Gastrocnemius medialis (tissue), 4 donors: Measurements from ENCODE around the gene GCC1. TPM values are rescaled to one million over a fixed set of nuclear protein-coding genes. Genes with fewer than 3 reads are reported as not detected.

Source experiments
- ATAC-seq, 2 donors: fragments of 150-250 bp; one replicate each; pipeline ENCODE4 v1.9.1; 2016
- DNase-seq, 2 donors: peaks; one replicate each; pipeline ENCODE4 v3.0.0-alpha.2; 2019
- H3K27ac ChIP-seq, 4 donors: fragments of 200-600 bp; sonication (generic); 1 replicate in 1 of 4; 2 replicates in 3 of 4; pipeline ENCODE4 v1.5.1; 2016 to 2018; ENCODE audit warnings: mild to moderate bottlenecking in 2 of 4, moderate library complexity in 1 of 4
- H3K27me3 ChIP-seq, 3 donors: fragments of 200-600 bp; sonication (generic) in 2 of 3; 1 replicate in 1 of 3; 2 replicates in 2 of 3; pipeline versions ENCODE4 v1.5.1 to v1.6.0; 2016 to 2019; ENCODE audit warnings: mild to moderate bottlenecking in 1 of 3, moderate library complexity in 1 of 3
- H3K36me3 ChIP-seq, 2 donors: fragments of 200-600 bp; sonication (generic) in 1 of 2; one replicate each; pipeline ENCODE4 v1.5.1; 2017 to 2018
- H3K4me1 ChIP-seq, 2 donors: fragments of 200-600 bp; sonication (generic) in 1 of 2; one replicate each; pipeline ENCODE4 v1.5.1; 2016 to 2017; ENCODE audit warnings: mild to moderate bottlenecking in 2 of 2
- H3K4me3 ChIP-seq, 4 donors: fragments of 200-600 bp; sonication (generic) in 3 of 4; 1 replicate in 1 of 4; 2 replicates in 3 of 4; pipeline ENCODE4 v1.5.1; 2016 to 2019; ENCODE audit warnings: mild to moderate bottlenecking in 2 of 4
- H3K9me3 ChIP-seq, 3 donors: fragments of 200-600 bp; sonication (generic) in 2 of 3; 1 replicate in 1 of 3; 2 replicates in 2 of 3; pipeline ENCODE4 v1.5.1; 2016 to 2019
- CTCF ChIP-seq, 5 experiments: fragments of 450-650 bp in 3 of 5; fragments of 200-600 bp in 2 of 5; sonication (generic) in 2 of 5; IDR thresholded peaks in 4 of 5; conservative IDR thresholded peaks in 1 of 5; 1 replicate in 4 of 5; 2 replicates in 1 of 5; pipeline ENCODE4 v1.5.1; 2016 to 2019; ENCODE audit warnings: antibody characterized with exemption in 5 of 5, mild to moderate bottlenecking in 3 of 5, moderate library complexity in 3 of 5
- POLR2A ChIP-seq, 2 donors: fragments of 450-650 bp; IDR thresholded peaks; one replicate each; pipeline ENCODE4 v1.6.1; 2017; ENCODE audit warnings: antibody characterized with exemption in 2 of 2, mild to moderate bottlenecking in 2 of 2, moderate library complexity in 2 of 2
- in situ Hi-C, 4 donors: fragments of 200-750 bp; cut with MboI; loops; one replicate each; pipeline versions ENCODE4 v1.15.0 to v1.8.0; 2017; ENCODE audit warnings: low sequenced_read_pairs in 4 of 4
- intact Hi-C: fragments of 100-400 bp; cut with DNase I; formaldehyde crosslinking; loops from one replicate; pipeline ENCODE4 v1.15.1; 2023; ENCODE audit warnings: low total_unique reads
- total RNA-seq, 4 donors: library from RNA; depleted of rRNA; stranded (reverse); fragments of >200 nt; gene quantifications; one replicate each; pipeline versions ENCODE4 v1.1.0 to v1.2.3, GENCODE V29; 2016

GCC1 gene
- 10 to 100 TPM; 12.3 to 17.9 (median 15.4) TPM for total RNA-seq

- in situ Hi-C loops, result loop anchor here in 1 of 4 donors (25.0 kb wide), 1 partner anchor 198 kb away; the partner anchor contains the start of gene ZNF800
These were observed at the start of gene GCC1 for GRCh38 chr7:127585044-127585953. Gene GCC1, minus strand, starts transcription at chr7:127585596. Its CDS starts 414 bp downstream, at chr7:127585182.

GRCh38 chr7:127632276-127632910 is 47.0 kb upstream of the GCC1 start:
- no peak for TF ChIP-seq CTCF (IDR thresholded peaks at IDR 0.05 in 4 of 5, conservative IDR thresholded peaks at IDR 0.05 in 1 of 5)
- no peak for TF ChIP-seq POLR2A (IDR thresholded peaks at IDR 0.05)
- Histone ChIP-seq H3K9me3 (no peaks in the 10 kb centered on the region), H3K27me3 (no peaks in the 10 kb centered on the region), H3K4me3 (no peak overlapping the region), H3K4me1 (no peaks in the 10 kb centered on the region), H3K36me3 (no peaks in the 10 kb centered on the region), H3K27ac (no peak overlapping the region)
- ATAC-seq, result no peak
- DNase-seq, result no peak
- intact Hi-C loops (no loop called here), in situ Hi-C loops (no loop called here)

More at GRCh38 chr7:127585044-127585953, at the start of gene GCC1:
- no peaks in the 10 kb centered on the region for H3K9me3 ChIP-seq
- peaks cover 0 to 25% of the 10 kb centered on the region in 2 donors for H3K36me3 ChIP-seq
- H3K27ac ChIP-seq, result peak within 1 kb of the TSS; percentile 87 to 99 (median 91)
- intact Hi-C loops, result loop anchor here (1.0 to 10.0 kb wide), 3 partner anchors 193 to 870 kb away; partner anchors contain the start of genes HILPDA, LRRC4 and ZNF800
- H3K27me3 ChIP-seq, result no peaks in the 10 kb centered on the region
- peak; percentile 77 to 81 for ATAC-seq
- peaks cover 61 to 66% of the 10 kb centered on the region in 2 donors for H3K4me1 ChIP-seq
- peak; percentile 79 to 86 for DNase-seq
- H3K4me3 ChIP-seq, result peak within 1 kb of the TSS; percentile 81 to 96 (median 90)
- no peak for TF ChIP-seq CTCF (IDR thresholded peaks at IDR 0.05 in 4 of 5, conservative IDR thresholded peaks at IDR 0.05 in 1 of 5)
- peak; percentile 81 to 86 for TF ChIP-seq POLR2A (IDR thresholded peaks at IDR 0.05)

- DNase-seq, result no peak
- in situ Hi-C loops, result no loop called here
- Histone ChIP-seq H3K9me3 (no peaks in the 10 kb centered on the region), H3K4me1 (no peaks in the 10 kb centered on the region), H3K36me3 (no peaks in the 10 kb centered on the region), H3K27me3 (no peaks in the 10 kb centered on the region), H3K4me3 (no peak overlapping the region), H3K27ac (no peak overlapping the region)
- ATAC-seq, result no peak
- intact Hi-C loops, result no loop called here
- TF ChIP-seq POLR2A (IDR thresholded peaks at IDR 0.05) (no peak), CTCF (IDR thresholded peaks at IDR 0.05 in 4 of 5, conservative IDR thresholded peaks at IDR 0.05 in 1 of 5) (no peak)
These were observed 44.0 kb upstream of the GCC1 start for GRCh38 chr7:127629268-127629854.

- in situ Hi-C loops, result no loop called here
- H3K27ac ChIP-seq, result no peak overlapping the region
- TF ChIP-seq CTCF (IDR thresholded peaks at IDR 0.05 in 4 of 5, conservative IDR thresholded peaks at IDR 0.05 in 1 of 5), result no peak
- TF ChIP-seq POLR2A (IDR thresholded peaks at IDR 0.05), result no peak
These were observed 43.0 kb upstream of the GCC1 start for GRCh38 chr7:127628445-127628844.

More at GRCh38 chr7:127628445-127628844, 43.0 kb upstream of the GCC1 start:
- no peaks in the 10 kb centered on the region for H3K36me3 ChIP-seq
- DNase-seq (no peak), ATAC-seq (no peak)
- no peaks in the 10 kb centered on the region for H3K27me3 ChIP-seq
- no peak overlapping the region for H3K4me3 ChIP-seq
- intact Hi-C loops, result no loop called here
- H3K9me3 ChIP-seq, result no peaks in the 10 kb centered on the region
- H3K4me1 ChIP-seq, result no peaks in the 10 kb centered on the region
